SK-N-SH (cell line): Measurements from ENCODE around the gene CNTNAP2.
A peak's percentile ranks its signal among the peaks of the same experiment; 100 is the strongest.

Experiments used
- FOXJ3 ChIP-seq: sonication (generic); formaldehyde crosslinking; IDR thresholded peaks from 2 replicates; pipeline ENCODE4 v1.5.1; 2020; ENCODE audit warnings: mild to moderate bottlenecking, missing genetic modification reagents
- NRF1 ChIP-seq: IDR thresholded peaks from 2 replicates; pipeline ENCODE4 v1.6.1; 2012; ENCODE audit warnings: low read depth, mild to moderate bottlenecking, low read length
- RCOR1 ChIP-seq: fragments of 150-350 bp; IDR thresholded peaks from 2 replicates; pipeline ENCODE4 v1.6.1; 2017; ENCODE audit warnings: antibody characterized with exemption, low read length
- SMC3 ChIP-seq: IDR thresholded peaks from 2 replicates; pipeline ENCODE4 v1.6.1; 2012; ENCODE audit warnings: low read depth, low read length, improper control_type of control experiment
- TAF1 ChIP-seq: IDR thresholded peaks from 2 replicates; pipeline ENCODE4 v1.6.1; 2012; ENCODE audit warnings: low read depth, mild to moderate bottlenecking, low read length, moderate library complexity, borderline replicate concordance
- USF2 ChIP-seq: fragments of 150-350 bp; IDR thresholded peaks from 2 replicates; pipeline ENCODE4 v1.6.1; 2017; ENCODE audit warnings: antibody characterized with exemption, low read length, low read depth, borderline replicate concordance
- TF ChIP-seq, protein P1 (sequence below): fragments of 200-600 bp; sonication (generic); IDR thresholded peaks from 2 replicates; pipeline ENCODE4 v1.6.1; 2017; ENCODE audit warnings: antibody characterized with exemption, mild to moderate bottlenecking, moderate library complexity
- TF ChIP-seq, protein P2 (sequence below): IDR thresholded peaks from 2 replicates; pipeline ENCODE4; 2012
- TF ChIP-seq, protein P3 (sequence below): IDR thresholded peaks from 2 replicates; pipeline ENCODE4 v1.4.0; 2012; ENCODE audit warnings: low read depth
- TF ChIP-seq, protein P4 (sequence below): IDR thresholded peaks from 2 replicates; pipeline ENCODE4 v1.6.1; 2012; ENCODE audit warnings: mild to moderate bottlenecking, low read depth, low read length, moderate library complexity

DNA sequence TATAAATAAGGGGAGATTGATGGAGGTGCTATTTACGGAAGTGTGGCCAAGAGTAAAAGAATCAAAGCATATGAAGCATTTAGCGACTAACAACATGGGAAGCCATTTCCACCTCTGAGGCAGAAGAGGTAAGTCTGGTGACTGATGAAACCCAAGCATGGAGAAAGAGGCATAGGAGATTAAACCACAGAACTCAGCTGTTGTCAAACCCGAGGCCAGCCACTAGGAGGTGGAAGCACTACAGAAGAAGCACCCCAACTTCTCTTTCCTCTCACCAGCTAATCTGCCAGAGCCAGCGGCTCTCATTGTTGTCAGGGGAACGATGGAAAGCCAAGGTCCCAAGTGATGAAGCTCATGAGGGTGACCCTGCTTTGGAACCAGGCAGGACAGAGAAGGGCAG, 19.6 kb upstream of the CNTNAP2 start:
- TF ChIP-seq, protein P1, sequence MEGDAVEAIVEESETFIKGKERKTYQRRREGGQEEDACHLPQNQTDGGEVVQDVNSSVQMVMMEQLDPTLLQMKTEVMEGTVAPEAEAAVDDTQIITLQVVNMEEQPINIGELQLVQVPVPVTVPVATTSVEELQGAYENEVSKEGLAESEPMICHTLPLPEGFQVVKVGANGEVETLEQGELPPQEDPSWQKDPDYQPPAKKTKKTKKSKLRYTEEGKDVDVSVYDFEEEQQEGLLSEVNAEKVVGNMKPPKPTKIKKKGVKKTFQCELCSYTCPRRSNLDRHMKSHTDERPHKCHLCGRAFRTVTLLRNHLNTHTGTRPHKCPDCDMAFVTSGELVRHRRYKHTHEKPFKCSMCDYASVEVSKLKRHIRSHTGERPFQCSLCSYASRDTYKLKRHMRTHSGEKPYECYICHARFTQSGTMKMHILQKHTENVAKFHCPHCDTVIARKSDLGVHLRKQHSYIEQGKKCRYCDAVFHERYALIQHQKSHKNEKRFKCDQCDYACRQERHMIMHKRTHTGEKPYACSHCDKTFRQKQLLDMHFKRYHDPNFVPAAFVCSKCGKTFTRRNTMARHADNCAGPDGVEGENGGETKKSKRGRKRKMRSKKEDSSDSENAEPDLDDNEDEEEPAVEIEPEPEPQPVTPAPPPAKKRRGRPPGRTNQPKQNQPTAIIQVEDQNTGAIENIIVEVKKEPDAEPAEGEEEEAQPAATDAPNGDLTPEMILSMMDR, result peak; percentile 44
- TF ChIP-seq FOXJ3 (CRISPR knock-in tag) (no peak), USF2 (no peak), TAF1 (no peak), NRF1 (no peak), SMC3 (peak; percentile 20; the same call in 1 of the 2 replicates), RCOR1 (no peak)
- TF ChIP-seq, protein P2, sequence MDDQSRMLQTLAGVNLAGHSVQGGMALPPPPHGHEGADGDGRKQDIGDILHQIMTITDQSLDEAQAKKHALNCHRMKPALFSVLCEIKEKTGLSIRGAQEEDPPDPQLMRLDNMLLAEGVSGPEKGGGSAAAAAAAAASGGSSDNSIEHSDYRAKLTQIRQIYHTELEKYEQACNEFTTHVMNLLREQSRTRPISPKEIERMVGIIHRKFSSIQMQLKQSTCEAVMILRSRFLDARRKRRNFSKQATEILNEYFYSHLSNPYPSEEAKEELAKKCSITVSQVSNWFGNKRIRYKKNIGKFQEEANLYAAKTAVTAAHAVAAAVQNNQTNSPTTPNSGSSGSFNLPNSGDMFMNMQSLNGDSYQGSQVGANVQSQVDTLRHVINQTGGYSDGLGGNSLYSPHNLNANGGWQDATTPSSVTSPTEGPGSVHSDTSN, result no peak
- TF ChIP-seq, protein P3, sequence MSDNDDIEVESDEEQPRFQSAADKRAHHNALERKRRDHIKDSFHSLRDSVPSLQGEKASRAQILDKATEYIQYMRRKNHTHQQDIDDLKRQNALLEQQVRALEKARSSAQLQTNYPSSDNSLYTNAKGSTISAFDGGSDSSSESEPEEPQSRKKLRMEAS, result no peak
- TF ChIP-seq, protein P4, sequence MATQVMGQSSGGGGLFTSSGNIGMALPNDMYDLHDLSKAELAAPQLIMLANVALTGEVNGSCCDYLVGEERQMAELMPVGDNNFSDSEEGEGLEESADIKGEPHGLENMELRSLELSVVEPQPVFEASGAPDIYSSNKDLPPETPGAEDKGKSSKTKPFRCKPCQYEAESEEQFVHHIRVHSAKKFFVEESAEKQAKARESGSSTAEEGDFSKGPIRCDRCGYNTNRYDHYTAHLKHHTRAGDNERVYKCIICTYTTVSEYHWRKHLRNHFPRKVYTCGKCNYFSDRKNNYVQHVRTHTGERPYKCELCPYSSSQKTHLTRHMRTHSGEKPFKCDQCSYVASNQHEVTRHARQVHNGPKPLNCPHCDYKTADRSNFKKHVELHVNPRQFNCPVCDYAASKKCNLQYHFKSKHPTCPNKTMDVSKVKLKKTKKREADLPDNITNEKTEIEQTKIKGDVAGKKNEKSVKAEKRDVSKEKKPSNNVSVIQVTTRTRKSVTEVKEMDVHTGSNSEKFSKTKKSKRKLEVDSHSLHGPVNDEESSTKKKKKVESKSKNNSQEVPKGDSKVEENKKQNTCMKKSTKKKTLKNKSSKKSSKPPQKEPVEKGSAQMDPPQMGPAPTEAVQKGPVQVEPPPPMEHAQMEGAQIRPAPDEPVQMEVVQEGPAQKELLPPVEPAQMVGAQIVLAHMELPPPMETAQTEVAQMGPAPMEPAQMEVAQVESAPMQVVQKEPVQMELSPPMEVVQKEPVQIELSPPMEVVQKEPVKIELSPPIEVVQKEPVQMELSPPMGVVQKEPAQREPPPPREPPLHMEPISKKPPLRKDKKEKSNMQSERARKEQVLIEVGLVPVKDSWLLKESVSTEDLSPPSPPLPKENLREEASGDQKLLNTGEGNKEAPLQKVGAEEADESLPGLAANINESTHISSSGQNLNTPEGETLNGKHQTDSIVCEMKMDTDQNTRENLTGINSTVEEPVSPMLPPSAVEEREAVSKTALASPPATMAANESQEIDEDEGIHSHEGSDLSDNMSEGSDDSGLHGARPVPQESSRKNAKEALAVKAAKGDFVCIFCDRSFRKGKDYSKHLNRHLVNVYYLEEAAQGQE, result no peak
